IPS-18a (cell line): ENCODE data around the gene SNTB2.

Experiments used
- H3K27ac ChIP-seq: one replicate; pipeline ENCODE4 v1.5.1; 2013; ENCODE audit warnings: low read length
- H3K27me3 ChIP-seq: one replicate; pipeline ENCODE4 v1.6.1; 2013; ENCODE audit warnings: mild to moderate bottlenecking, low read length; ENCODE audit not compliant: control insufficient read depth, insufficient read depth
- H3K36me3 ChIP-seq: one replicate; pipeline ENCODE4 v1.6.1; 2013; ENCODE audit warnings: low read depth, low read length; ENCODE audit not compliant: control insufficient read depth
- H3K4me1 ChIP-seq: one replicate; pipeline ENCODE4 v1.6.1; 2013; ENCODE audit warnings: low read depth, low read length; ENCODE audit not compliant: control insufficient read depth
- H3K4me3 ChIP-seq: one replicate; pipeline ENCODE4 v1.5.1; 2013; ENCODE audit warnings: low read length
- H3K9ac ChIP-seq: one replicate; pipeline ENCODE4 v1.6.1; 2013; ENCODE audit warnings: mild to moderate bottlenecking, low read length, moderate library complexity
- H3K9me3 ChIP-seq: one replicate; pipeline ENCODE4 v1.6.1; 2013; ENCODE audit warnings: low read depth, low read length; ENCODE audit not compliant: control insufficient read depth

Gene SNTB2

DNA sequence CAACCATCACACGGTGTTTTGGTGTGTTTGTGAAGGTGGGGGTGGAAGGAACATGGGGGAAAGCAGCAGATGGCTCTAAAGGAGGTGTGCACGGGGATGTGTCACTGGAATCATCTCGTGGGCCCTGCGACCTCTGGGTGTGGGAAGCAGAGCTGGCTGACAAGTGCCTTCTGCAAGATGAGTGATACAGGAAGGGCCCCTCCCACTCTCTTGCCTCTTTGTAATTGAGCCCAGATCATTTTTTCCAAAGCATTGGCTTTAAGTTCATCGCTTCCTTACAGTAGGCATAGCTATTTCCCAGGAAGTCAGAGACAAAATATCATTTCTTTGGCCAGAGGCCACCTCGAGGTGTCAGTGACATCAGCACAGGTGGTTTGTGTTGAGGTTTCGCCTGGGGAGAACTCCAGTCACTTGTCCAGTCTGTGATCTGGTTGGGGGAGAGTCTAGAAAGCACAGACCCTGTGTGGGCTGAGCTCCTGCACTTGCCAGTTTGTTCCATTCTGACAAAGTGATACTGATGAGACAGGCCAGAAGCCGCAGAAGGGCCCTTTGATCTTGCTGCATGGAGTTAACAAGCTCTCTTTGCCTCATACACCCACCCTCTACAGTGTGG is 20.6 kb upstream of the SNTB2 start:
- Histone ChIP-seq H3K9me3 (no peaks in the 10 kb centered on the region), H3K4me3 (no peak overlapping the region), H3K27me3 (no peaks in the 10 kb centered on the region), H3K4me1 (no peaks in the 10 kb centered on the region), H3K27ac (no peak overlapping the region), H3K36me3 (peaks cover 70% of the 10 kb centered on the region), H3K9ac (no peak overlapping the region)

GRCh38 chr16:69166946-69167930 is 19.7 kb upstream of the SNTB2 start:
- Histone ChIP-seq H3K4me1 (no peaks in the 10 kb centered on the region), H3K9ac (no peak overlapping the region), H3K27me3 (no peaks in the 10 kb centered on the region), H3K27ac (no peak overlapping the region), H3K9me3 (no peaks in the 10 kb centered on the region), H3K4me3 (no peak overlapping the region), H3K36me3 (peaks cover 66% of the 10 kb centered on the region)

GRCh38 chr16:69169051-69169450 is 17.9 kb upstream of the SNTB2 start:
- Histone ChIP-seq H3K9me3 (no peaks in the 10 kb centered on the region), H3K36me3 (peaks cover 54% of the 10 kb centered on the region), H3K4me1 (no peaks in the 10 kb centered on the region), H3K9ac (no peak overlapping the region), H3K27ac (no peak overlapping the region), H3K4me3 (no peak overlapping the region), H3K27me3 (no peaks in the 10 kb centered on the region)

- no peaks in the 10 kb centered on the region for H3K4me1 ChIP-seq
- H3K27me3 ChIP-seq, result no peaks in the 10 kb centered on the region
- no peak overlapping the region for H3K9ac ChIP-seq
- no peak overlapping the region for H3K4me3 ChIP-seq
- H3K36me3 ChIP-seq, result peaks cover 48% of the 10 kb centered on the region
- no peaks in the 10 kb centered on the region for H3K9me3 ChIP-seq
- H3K27ac ChIP-seq, result no peak overlapping the region
These were observed 17.2 kb upstream of the SNTB2 start for GRCh38 chr16:69169607-69170352.

DNA sequence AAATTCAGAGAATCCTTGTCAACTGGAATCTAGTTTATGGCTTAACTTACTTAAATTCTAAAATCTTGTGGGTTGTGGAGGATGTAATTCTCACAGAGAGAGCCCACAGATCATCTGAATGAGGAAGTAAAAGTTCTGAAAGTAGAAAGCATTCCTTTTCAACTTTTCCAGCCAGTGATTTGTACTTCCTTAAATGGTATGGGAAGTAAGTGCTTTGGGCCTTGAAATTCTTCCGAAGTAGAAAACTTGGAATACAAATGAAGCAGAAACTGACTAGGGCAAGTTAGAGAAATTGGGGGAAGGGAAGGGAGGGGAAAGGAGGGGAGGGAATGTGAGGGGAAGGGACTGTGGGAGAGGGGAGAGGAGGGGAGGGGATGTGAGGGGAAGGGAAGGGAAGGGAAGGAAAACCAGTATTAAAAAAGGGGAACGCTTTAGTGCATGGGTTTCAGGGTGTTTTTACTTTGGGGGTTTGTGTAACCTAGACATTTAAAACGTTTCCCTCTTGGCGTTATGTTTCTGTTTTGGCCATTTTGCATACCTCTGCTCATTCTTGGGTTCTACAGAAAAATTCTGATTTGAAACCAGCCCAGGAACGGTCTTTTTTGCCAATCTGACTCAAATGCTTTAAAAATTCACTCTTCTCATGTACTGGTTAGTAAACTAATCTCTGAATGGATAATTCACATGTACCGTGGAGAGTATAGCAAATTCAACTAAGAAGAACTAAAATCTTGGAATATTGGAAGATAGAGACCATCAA is 15.5 kb upstream of the SNTB2 start:
- H3K9ac ChIP-seq, result no peak overlapping the region
- no peaks in the 10 kb centered on the region for H3K27me3 ChIP-seq
- H3K4me1 ChIP-seq, result no peaks in the 10 kb centered on the region
- no peak overlapping the region for H3K27ac ChIP-seq
- H3K36me3 ChIP-seq, result peaks cover 31% of the 10 kb centered on the region
- no peak overlapping the region for H3K4me3 ChIP-seq
- H3K9me3 ChIP-seq, result no peaks in the 10 kb centered on the region

GRCh38 chr16:69176033-69176800 is 10.7 kb upstream of the SNTB2 start:
- no peak overlapping the region for H3K27ac ChIP-seq
- no peaks in the 10 kb centered on the region for H3K9me3 ChIP-seq

GRCh38 chr16:69179328-69180010 is 7.5 kb upstream of the SNTB2 start:
- H3K27ac ChIP-seq, result no peak overlapping the region

More at GRCh38 chr16:69176033-69176800, 10.7 kb upstream of the SNTB2 start:
- H3K9ac ChIP-seq, result no peak overlapping the region
- H3K4me1 ChIP-seq, result no peaks in the 10 kb centered on the region
- H3K4me3 ChIP-seq, result no peak overlapping the region
- H3K27me3 ChIP-seq, result no peaks in the 10 kb centered on the region
- H3K36me3 ChIP-seq, result no peaks in the 10 kb centered on the region

GRCh38 chr16:69180011-69180338 is 7.0 kb upstream of the SNTB2 start:
- no peak overlapping the region for H3K9ac ChIP-seq
- no peaks in the 10 kb centered on the region for H3K4me1 ChIP-seq
- no peaks in the 10 kb centered on the region for H3K9me3 ChIP-seq
- H3K4me3 ChIP-seq, result no peak overlapping the region
- H3K36me3 ChIP-seq, result no peaks in the 10 kb centered on the region
- H3K27ac ChIP-seq, result no peak overlapping the region
- H3K27me3 ChIP-seq, result no peaks in the 10 kb centered on the region

More at GRCh38 chr16:69179328-69180010, 7.5 kb upstream of the SNTB2 start:
- Histone ChIP-seq H3K4me3 (no peak overlapping the region), H3K36me3 (no peaks in the 10 kb centered on the region), H3K27me3 (no peaks in the 10 kb centered on the region), H3K9me3 (no peaks in the 10 kb centered on the region), H3K4me1 (no peaks in the 10 kb centered on the region), H3K9ac (no peak overlapping the region)

DNA sequence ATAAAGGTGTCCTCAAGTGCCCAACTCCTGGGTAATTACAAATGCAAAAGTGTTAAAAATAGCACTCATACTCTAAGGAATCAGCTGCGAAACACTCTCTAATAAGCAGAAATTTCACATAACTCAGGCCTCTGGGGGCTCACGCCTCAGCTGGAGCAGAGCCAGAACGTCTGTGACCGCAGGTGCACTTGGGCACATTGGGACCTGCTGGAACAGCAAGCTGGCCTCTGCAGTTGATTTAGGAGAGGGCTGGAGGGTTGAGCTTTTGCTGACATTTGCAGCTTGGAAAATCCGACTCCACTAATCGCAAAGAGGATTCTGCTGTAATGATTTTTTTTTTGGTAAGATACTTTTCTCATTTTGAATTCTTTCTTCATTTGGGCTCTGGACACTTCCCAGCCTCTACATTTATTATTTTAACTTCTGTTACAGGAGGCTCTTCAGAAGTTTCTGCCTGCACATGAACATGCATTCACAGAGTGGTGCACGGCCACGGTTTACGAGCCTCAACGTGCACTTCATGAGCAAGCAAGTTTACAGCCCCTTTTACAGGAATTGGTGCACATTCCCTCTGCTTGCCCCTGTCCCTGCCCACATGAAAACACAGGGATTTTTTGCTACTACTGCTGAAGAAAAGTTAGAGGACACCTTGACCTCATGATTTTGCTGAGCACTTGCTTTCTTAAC is 4.1 kb upstream of the SNTB2 start:
- H3K4me3 ChIP-seq, result no peak overlapping the region
- H3K27ac ChIP-seq, result no peak overlapping the region
- H3K9me3 ChIP-seq, result no peaks in the 10 kb centered on the region
- H3K36me3 ChIP-seq, result no peaks in the 10 kb centered on the region
- no peaks in the 10 kb centered on the region for H3K27me3 ChIP-seq
- H3K9ac ChIP-seq, result no peak overlapping the region
- H3K4me1 ChIP-seq, result no peaks in the 10 kb centered on the region
